Measurements from ENCODE around the gene NHP2. TPM values are rescaled to one million over a fixed set of nuclear protein-coding genes. Genes with fewer than 3 reads are reported as not detected.

NHP2 gene
- total RNA-seq, 2 donors from 2014 or later: 270 to 284 TPM

- Histone ChIP-seq H3K9me3 (no peaks in the 10 kb centered on the region), H3K27ac (peak overlapping the region in 1 of 2 donors; percentile 47), H3K27me3 (replicated peaks; ENCODE audit: insufficient read depth) (no peaks in the 10 kb centered on the region), H3K36me3 (peaks cover 0 to 13% of the 10 kb centered on the region in 2 donors), H3K4me3 (peak overlapping the region; percentile 55 to 61), H3K4me1 (replicated peaks) (peaks cover 7% of the 10 kb centered on the region)
- TF ChIP-seq POLR2AphosphoS5 (IDR thresholded peaks at IDR 0.05) (no peak), CTCF (IDR thresholded peaks at IDR 0.05) (no peak), POLR2A (IDR thresholded peaks at IDR 0.05) (no peak)
- WGBS: 47% methylated on average over 31 of the region's 31 CpGs
- DNase-seq (ENCODE audit: low spot score): no peak
- intact Hi-C loops (cut with DNase I): loop anchor here (10.0 kb wide), 1 partner anchor 548 kb away; the partner anchor contains the start of gene B4GALT7
These were observed 917 bp downstream of the NHP2 start for GRCh38 chr5:178152491-178153444.

GRCh38 chr5:178150977-178151734, 2.5 kb downstream of the NHP2 start:
- TF ChIP-seq CTCF (IDR thresholded peaks at IDR 0.05) (no peak), POLR2AphosphoS5 (IDR thresholded peaks at IDR 0.05) (no peak), POLR2A (IDR thresholded peaks at IDR 0.05) (no peak)
- H3K9me3 ChIP-seq: no peaks in the 10 kb centered on the region
- WGBS: 65% methylated on average over 11 of the region's 11 CpGs
- H3K4me1 ChIP-seq (replicated peaks): peaks cover 7% of the 10 kb centered on the region
- peaks cover 0 to 19% of the 10 kb centered on the region in 2 donors for H3K36me3 ChIP-seq
- intact Hi-C loops (cut with DNase I): loop anchor here (10.0 kb wide), 1 partner anchor 546 kb away; the partner anchor contains the start of gene B4GALT7
- no peak overlapping the region for H3K4me3 ChIP-seq
- DNase-seq (ENCODE audit: low spot score): no peak
- no peak overlapping the region for H3K27ac ChIP-seq
- H3K27me3 ChIP-seq (replicated peaks; ENCODE audit: insufficient read depth): no peaks in the 10 kb centered on the region

GRCh38 chr5:178149199-178149932, 4.3 kb downstream of the NHP2 start:
- Histone ChIP-seq H3K9me3 (no peaks in the 10 kb centered on the region), H3K4me1 (replicated peaks) (peaks cover 7% of the 10 kb centered on the region), H3K27ac (no peak overlapping the region), H3K4me3 (no peak overlapping the region), H3K36me3 (peaks cover 0 to 19% of the 10 kb centered on the region in 2 donors), H3K27me3 (replicated peaks; ENCODE audit: insufficient read depth) (no peaks in the 10 kb centered on the region)
- WGBS: 75% methylated on average over 11 of the region's 11 CpGs
- TF ChIP-seq CTCF (IDR thresholded peaks at IDR 0.05): no peak
- TF ChIP-seq POLR2AphosphoS5 (IDR thresholded peaks at IDR 0.05): no peak
- no peak for TF ChIP-seq POLR2A (IDR thresholded peaks at IDR 0.05)
- intact Hi-C loops (cut with DNase I): no loop called here
- no peak for DNase-seq (ENCODE audit: low spot score)

- H3K27ac ChIP-seq: no peak overlapping the region
- TF ChIP-seq POLR2A (IDR thresholded peaks at IDR 0.05) (no peak), POLR2AphosphoS5 (IDR thresholded peaks at IDR 0.05) (no peak)
- intact Hi-C loops (cut with DNase I): no loop called here
- no peak for DNase-seq (ENCODE audit: low spot score)
- H3K4me3 ChIP-seq: no peak overlapping the region
- H3K36me3 ChIP-seq: peaks cover under 1 to 23% of the 10 kb centered on the region in 2 donors
- H3K4me1 ChIP-seq (replicated peaks): no peaks in the 10 kb centered on the region
- H3K9me3 ChIP-seq: no peaks in the 10 kb centered on the region
- WGBS: 84% methylated on average over 15 of the region's 15 CpGs
- no peaks in the 10 kb centered on the region for H3K27me3 ChIP-seq (replicated peaks; ENCODE audit: insufficient read depth)
These were observed 6.3 kb downstream of the NHP2 start for GRCh38 chr5:178147406-178147805.
